Small intestine (tissue), 7 donors: ENCODE results near the gene MAML1. TPM values are rescaled to one million over a fixed set of nuclear protein-coding genes. Genes with fewer than 3 reads are reported as not detected.

Experiments
- DNase-seq, 2 donors: peaks; one replicate each; pipeline versions ENCODE4 v3.0.0 to v3.0.0-alpha.2; 2013
- FAIRE-seq: peaks from 2 replicates; lab custom pipeline; 2012; peaks lifted over from hg19 to GRCh38; lab: Jason Lieb, UNC
- H3K27ac ChIP-seq, 3 donors: one replicate each; pipeline ENCODE4 v1.5.1; 2013; ENCODE audit warnings: low read length in 2 of 3, mild to moderate bottlenecking in 2 of 3, control low read depth in 1 of 3, inconsistent platforms in 1 of 3, low read depth in 1 of 3, moderate library complexity in 1 of 3
- H3K27me3 ChIP-seq, 3 donors: one replicate each; pipeline ENCODE4 v1.6.1; 2013; ENCODE audit warnings: low read length in 3 of 3, inconsistent platforms in 1 of 3; ENCODE audit not compliant: control insufficient read depth in 3 of 3, insufficient read depth in 3 of 3
- H3K36me3 ChIP-seq, 3 donors: one replicate each; pipeline ENCODE4 v1.6.1; 2013; ENCODE audit warnings: low read length in 3 of 3, inconsistent platforms in 1 of 3, low read depth in 1 of 3, mild to moderate bottlenecking in 1 of 3, moderate library complexity in 1 of 3; ENCODE audit not compliant: control insufficient read depth in 3 of 3, insufficient read depth in 2 of 3
- H3K4me1 ChIP-seq, 3 donors: one replicate each; pipeline ENCODE4 v1.6.1; 2013; ENCODE audit warnings: low read length in 2 of 3, inconsistent platforms in 1 of 3, low read depth in 1 of 3, mild to moderate bottlenecking in 1 of 3, moderate library complexity in 1 of 3; ENCODE audit not compliant: control insufficient read depth in 3 of 3, insufficient read depth in 2 of 3
- H3K4me3 ChIP-seq, 3 donors: one replicate each; pipeline ENCODE4 v1.5.1; 2013; ENCODE audit warnings: low read length in 3 of 3, control low read depth in 1 of 3, inconsistent platforms in 1 of 3, low read depth in 1 of 3, mild to moderate bottlenecking in 1 of 3, moderate library complexity in 1 of 3
- H3K9me3 ChIP-seq, 2 donors: one replicate each; pipeline ENCODE4 v1.6.1; 2013; ENCODE audit warnings: low read depth in 1 of 2, low read length in 1 of 2; ENCODE audit not compliant: control insufficient read depth in 2 of 2, insufficient read depth in 1 of 2
- WGBS, 3 donors: extraction: QIAGEN DNeasy Blood & Tissue Kit; methylation state at CpG; one replicate each; pipeline ENCODE4 v1.1.7; 2013; 5-methylcytosine and 5-hydroxymethylcytosine counted together
- polyA plus RNA-seq, 4 donors: library from polyadenylated mRNA; stranded (reverse) in 3 of 4; unstranded in 1 of 4; fragments of 200-250 nt in 3 of 4; fragments of 120-200 nt in 1 of 4; gene quantifications; one replicate each; pipeline versions ENCODE4 v1.2.1 to v1.2.3, GENCODE V29; 2013
- donor health status: healthy with polysubstance abuse.
- donor health status: control.
- donor health status: control.
- donor health status: Bipolar disorder and iron deficiency.
- donor health status: healthy.

MAML1 gene
- polyA plus RNA-seq, 4 donors, result 6.2 to 28.8 (median 10.9) TPM

DNA sequence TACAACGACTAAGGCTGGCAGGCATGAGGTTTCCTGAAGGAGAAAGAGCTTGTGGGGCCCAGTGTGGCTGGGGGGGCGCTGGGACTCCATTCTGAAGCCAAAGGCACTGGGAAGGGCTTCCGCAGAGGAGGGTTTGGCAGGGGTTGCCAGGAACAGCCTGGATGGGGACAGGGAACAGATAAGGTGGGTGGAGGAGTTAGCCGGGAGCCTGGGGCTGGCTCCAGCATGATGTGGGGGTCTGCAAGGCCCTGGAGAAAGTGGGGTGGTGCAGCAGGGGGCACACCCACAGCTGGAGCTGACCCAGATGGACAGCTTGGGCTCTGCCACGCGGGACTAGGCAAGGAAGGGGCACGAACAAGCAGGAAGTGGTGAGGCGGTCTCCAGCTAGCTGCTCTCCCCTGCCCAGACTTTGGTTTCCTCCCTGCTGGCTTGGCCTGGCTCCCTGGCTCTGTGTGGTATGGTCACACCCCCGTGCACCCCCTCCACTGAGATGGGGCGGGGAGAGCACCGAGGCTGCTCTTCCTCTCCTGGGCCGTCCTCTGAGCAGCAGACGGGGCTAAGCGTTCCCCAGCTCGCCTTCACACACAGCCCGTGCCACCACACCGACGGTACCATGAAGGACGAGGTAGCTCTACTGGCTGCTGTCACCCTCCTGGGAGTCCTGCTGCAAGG, 61.0 kb downstream of the MAML1 start, which contains the start of gene LTC4S:
Gene LTC4S, plus strand, starts transcription at position 519 of the 672 bp plus-strand sequence. Its CDS starts 95 bp downstream, at position 614.
- Histone ChIP-seq H3K36me3 (peaks cover 0 to 37% (median 5%) of the 10 kb centered on the region in 3 donors), H3K4me1 (peaks cover 0 to 18% (median 5%) of the 10 kb centered on the region in 3 donors), H3K27ac (peak within 1 kb of the TSS in 1 of 3 donors; percentile 43), H3K9me3 (peaks cover 0 to 4% of the 10 kb centered on the region in 2 donors), H3K27me3 (no peaks in the 10 kb centered on the region), H3K4me3 (no peak within 1 kb of the TSS)
- DNase-seq, result no peak
- 37 to 64% (median 49%) methylated on average over 18 to 19 of the region's 19 CpGs for WGBS, 3 donors
- FAIRE-seq, result no peak

DNA sequence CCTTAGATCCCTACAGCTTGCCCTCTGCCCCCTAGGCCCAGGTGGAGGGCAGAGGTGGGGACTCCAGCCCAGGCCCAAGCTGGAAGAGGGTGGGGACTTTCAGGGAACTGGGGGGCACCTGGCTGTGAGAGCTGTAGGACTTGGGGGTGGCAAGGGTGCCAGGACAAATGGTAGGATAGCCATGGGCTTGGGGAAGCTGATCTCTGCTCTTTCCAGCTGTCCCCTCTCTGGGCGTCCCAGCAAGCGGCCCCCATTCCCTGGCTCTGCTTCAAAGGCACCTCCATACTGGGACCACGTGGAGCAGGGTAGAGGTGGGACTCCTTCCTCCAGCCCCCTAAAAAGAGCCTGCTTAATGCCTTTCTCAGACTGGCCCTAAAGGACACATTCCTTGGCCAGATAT, 61.5 kb downstream of the MAML1 start:
- FAIRE-seq (no peak), DNase-seq (no peak)
- Histone ChIP-seq H3K9me3 (peaks cover 0 to 4% of the 10 kb centered on the region in 2 donors), H3K27me3 (no peaks in the 10 kb centered on the region), H3K4me1 (peaks cover 0 to 18% (median 5%) of the 10 kb centered on the region in 3 donors), H3K27ac (peak overlapping the region in 1 of 3 donors; percentile 43), H3K4me3 (no peak overlapping the region), H3K36me3 (peaks cover 0 to 43% (median 5%) of the 10 kb centered on the region in 3 donors)
- WGBS, 3 donors, result 74 to 83% (median 81%) methylated on average over 3 of the region's 3 CpGs

DNA sequence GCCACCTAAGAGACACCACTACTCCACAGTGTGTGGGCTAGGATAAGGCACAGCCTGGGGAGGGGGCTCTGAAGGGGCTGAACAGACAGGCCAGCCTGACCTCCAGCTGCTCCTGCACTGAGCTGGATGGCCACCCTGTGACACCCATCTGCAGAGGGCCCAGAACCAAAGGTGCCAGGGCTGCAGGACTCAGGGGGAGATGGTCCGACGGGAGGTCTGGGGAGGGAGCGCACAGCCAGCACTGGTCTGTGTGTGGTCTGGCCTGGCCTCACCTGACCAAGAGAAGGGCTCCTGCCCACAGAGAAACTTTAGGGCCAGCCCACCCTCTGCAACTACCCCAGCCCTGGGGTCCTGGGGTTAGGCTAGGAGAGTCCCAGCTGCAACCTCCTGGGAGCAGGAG, 62.0 kb downstream of the MAML1 start:
- DNase-seq (no peak), FAIRE-seq (no peak)
- Histone ChIP-seq H3K36me3 (peaks cover 2 to 47% (median 9%) of the 10 kb centered on the region in 3 donors), H3K27me3 (no peaks in the 10 kb centered on the region), H3K27ac (no peak overlapping the region), H3K4me1 (peaks cover 0 to 18% (median 5%) of the 10 kb centered on the region in 3 donors), H3K9me3 (no peaks in the 10 kb centered on the region), H3K4me3 (no peak overlapping the region)
- 88 to 95% (median 93%) methylated on average over 3 of the region's 3 CpGs for WGBS, 3 donors

DNA sequence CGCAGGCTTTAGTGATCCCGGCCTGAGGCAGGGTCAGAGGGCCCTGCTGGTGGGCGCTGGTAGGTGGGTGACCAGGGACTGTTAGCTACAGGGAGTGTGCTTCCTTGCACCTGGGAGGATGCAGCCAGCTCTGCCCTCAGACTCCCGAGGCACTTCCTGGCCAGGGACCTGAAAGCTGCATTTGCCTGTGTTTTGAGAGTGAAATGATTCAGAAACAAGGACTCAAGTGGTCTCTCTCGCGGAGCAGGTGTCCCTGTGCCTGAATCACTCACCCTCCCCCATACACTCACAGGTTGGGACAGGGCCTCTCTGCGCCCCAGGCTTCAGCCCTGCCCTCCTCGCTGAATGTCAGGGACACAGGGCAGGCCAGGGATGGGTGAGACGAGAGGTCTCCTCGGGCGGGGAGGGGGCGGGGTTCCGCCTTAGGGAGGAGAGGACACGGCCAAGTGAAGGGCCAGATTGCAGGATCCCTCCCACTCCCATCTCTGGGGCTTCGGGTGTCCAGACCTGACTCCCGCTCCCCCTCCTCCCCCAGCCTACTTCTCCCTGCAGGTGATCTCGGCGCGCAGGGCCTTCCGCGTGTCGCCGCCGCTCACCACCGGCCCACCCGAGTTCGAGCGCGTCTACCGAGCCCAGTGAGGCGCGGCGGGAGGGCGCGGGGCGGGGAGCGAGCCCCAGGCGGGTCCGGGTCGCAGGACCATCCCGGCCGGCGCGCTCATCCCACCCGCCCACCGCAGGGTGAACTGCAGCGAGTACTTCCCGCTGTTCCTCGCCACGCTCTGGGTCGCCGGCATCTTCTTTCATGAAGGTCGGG, 62.6 kb downstream of the MAML1 start:
- H3K9me3 ChIP-seq, result no peaks in the 10 kb centered on the region
- peaks cover 6 to 54% (median 12%) of the 10 kb centered on the region in 3 donors for H3K36me3 ChIP-seq
- H3K4me1 ChIP-seq, result peaks cover 0 to 18% (median 5%) of the 10 kb centered on the region in 3 donors
- no peaks in the 10 kb centered on the region for H3K27me3 ChIP-seq
- H3K27ac ChIP-seq, result peak overlapping the region; percentile 52 to 71 (median 58)
- WGBS, 3 donors, result 5 to 10% (median 7%) methylated on average over 50 to 53 of the region's 53 CpGs
- no peak for FAIRE-seq
- DNase-seq, result peak; percentile 50 to 69
- H3K4me3 ChIP-seq, result peak overlapping the region; percentile 42 to 62 (median 43)

DNA sequence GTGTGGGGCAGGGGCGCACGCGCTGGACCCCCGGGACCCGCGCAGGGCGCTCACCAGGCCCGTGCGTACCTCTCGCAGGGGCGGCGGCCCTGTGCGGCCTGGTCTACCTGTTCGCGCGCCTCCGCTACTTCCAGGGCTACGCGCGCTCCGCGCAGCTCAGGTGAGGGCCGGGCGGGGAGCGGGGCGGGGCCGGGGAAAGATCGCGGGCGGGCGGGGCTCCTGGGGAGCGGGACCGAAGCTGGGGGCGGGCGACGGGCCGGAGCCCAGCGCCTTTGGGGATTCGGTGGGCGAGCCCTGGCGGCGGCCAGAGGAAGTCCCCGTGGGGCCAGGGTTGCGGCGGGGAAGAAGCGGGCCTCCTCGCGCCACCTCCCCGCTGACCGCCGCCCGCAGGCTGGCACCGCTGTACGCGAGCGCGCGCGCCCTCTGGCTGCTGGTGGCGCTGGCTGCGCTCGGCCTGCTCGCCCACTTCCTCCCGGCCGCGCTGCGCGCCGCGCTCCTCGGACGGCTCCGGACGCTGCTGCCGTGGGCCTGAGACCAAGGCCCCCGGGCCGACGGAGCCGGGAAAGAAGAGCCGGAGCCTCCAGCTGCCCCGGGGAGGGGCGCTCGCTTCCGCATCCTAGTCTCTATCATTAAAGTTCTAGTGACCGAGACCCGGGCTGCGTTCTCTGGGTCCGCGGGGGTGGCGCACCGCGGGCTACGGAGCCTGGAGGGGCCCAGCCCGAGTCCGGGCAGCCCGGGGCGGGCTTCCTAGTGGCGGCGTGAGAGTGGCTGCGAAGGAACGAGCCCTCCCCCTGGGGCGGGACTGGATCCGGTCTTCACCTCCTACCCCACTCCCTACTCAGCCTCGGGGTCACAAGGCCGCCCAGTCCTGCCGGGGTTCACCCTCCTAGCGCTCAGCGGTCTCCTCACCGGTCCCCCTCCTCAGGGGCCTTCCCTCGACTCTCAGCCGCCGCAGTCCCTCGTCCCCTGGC, 63.5 kb downstream of the MAML1 start:
- FAIRE-seq (no peak), DNase-seq (peak; percentile 83 to 94)
- Histone ChIP-seq H3K27ac (peak overlapping the region; percentile 71 to 86 (median 85)), H3K4me1 (peaks cover 0 to 18% (median 5%) of the 10 kb centered on the region in 3 donors), H3K4me3 (peak overlapping the region; percentile 43 to 62 (median 48)), H3K27me3 (no peaks in the 10 kb centered on the region), H3K9me3 (no peaks in the 10 kb centered on the region), H3K36me3 (peaks cover 11 to 63% (median 16%) of the 10 kb centered on the region in 3 donors)
- WGBS, 3 donors, result 2 to 4% (median 3%) methylated on average over 56 to 113 of the region's 113 CpGs

DNA sequence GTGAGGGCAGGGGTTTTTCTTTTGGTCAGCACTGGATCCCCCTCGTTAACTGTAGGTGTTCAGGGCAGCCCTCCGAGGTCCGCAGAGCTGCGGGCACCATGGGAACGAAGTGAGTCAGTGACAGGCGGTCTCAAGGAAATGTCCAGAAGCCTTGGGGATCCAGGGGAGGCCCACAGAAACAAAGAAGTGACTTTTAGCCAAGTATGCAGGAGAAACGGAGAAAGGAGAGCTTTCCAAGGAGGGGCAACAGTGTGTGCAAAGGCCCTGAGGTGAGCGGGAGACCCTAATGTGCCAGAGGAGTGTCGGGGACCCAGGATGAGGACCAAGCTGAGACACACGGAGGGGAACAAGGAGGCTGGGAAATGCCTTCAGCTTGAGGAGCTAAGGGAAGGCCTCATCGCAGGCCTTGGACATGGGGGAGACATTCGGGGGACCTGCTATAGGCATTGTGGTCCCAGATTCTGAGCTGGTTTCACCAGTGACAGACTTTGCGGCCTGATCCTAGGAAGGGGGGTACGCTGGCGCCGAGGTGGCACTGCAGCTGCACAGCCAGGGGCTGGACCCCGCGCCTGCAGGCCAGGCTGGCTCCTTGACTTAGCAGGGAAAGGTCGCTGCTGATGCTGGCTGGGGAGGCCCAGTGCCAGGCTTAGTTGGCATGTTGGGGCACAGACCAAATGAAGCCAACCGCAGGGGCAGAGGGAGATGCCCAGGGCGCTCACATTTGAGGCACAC, 64.4 kb downstream of the MAML1 start:
- Histone ChIP-seq H3K4me3 (peak overlapping the region in 2 of 3 donors; percentile 48 to 62), H3K27me3 (no peaks in the 10 kb centered on the region), H3K4me1 (peaks cover 0 to 20% (median 5%) of the 10 kb centered on the region in 3 donors), H3K9me3 (no peaks in the 10 kb centered on the region), H3K27ac (peak overlapping the region; percentile 58 to 86 (median 85)), H3K36me3 (peaks cover 11 to 66% (median 21%) of the 10 kb centered on the region in 3 donors)
- WGBS, 3 donors, result 84 to 89% (median 84%) methylated on average over 21 of the region's 21 CpGs
- FAIRE-seq (no peak), DNase-seq (peak in 1 of 2 donors; percentile 32)

DNA sequence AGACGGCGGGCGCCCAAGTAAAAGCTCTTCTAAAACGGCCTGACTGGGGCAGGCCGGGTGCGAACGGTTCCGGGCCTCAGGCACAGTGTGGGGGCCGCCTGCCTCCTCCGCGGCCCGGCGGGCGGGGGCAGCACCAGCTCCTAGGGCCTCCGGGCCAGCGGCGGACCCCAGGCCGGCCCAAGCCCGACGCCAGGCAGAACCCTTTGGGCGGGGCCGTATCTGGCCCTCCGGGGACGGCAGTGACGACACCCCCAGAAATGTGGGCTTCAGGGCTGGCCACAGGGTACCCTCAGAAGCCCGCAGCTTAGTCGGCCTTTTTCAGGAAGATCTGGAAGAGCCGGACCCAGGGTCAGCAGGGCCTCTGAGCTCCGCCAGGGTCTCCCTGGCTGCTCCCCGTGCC, 65.1 kb downstream of the MAML1 start:
- peaks cover 0 to 26% (median 5%) of the 10 kb centered on the region in 3 donors for H3K4me1 ChIP-seq
- no peak overlapping the region for H3K27ac ChIP-seq
- no peak for FAIRE-seq
- no peaks in the 10 kb centered on the region for H3K9me3 ChIP-seq
- H3K36me3 ChIP-seq, result peaks cover 11 to 68% (median 21%) of the 10 kb centered on the region in 3 donors
- H3K27me3 ChIP-seq, result no peaks in the 10 kb centered on the region
- no peak for DNase-seq
- H3K4me3 ChIP-seq, result no peak overlapping the region
- WGBS, 3 donors, result 94 to 96% (median 95%) methylated on average over 28 to 30 of the region's 30 CpGs
